PC-3 (cell line): Measurements from ENCODE around the gene SLC25A4. TPM values are rescaled to one million over a fixed set of nuclear protein-coding genes. Genes with fewer than 3 reads are reported as not detected.
"Not testable (repeated sequence)": the region's sequence is repeated elsewhere in the genome, so short reads cannot be mapped to it uniquely, and the experiment has no call there.

Experiments used
- ATAC-seq: fragments of 200-7000 bp; cut with Tn5 transposase; 2 replicates; pipeline ENCODE4 v1.9.1; 2020; ENCODE audit warnings: mild to moderate bottlenecking, moderate library complexity
- BruUV-seq: library from RNA; stranded (reverse); fragments of 400-500 nt; replicated peaks from 2 replicates; lab custom pipeline; 2021; lab: Mats Ljungman, UMichigan
- CTCF ChIA-PET: fragments of 300-600 bp; sonication (Branson Sonifier 250); formaldehyde crosslinking; loops from one replicate; lab custom pipeline; 2022; ENCODE audit warnings: antibody characterized with exemption; lab: Charles Lee
- POLR2A ChIA-PET: fragments of 300-600 bp; sonication (Branson Sonifier 250); formaldehyde crosslinking; loops from one replicate; lab custom pipeline; 2022; ENCODE audit warnings: antibody characterized with exemption; ENCODE audit not compliant: unreplicated experiment; lab: Charles Lee
- DNase-seq: peaks from one replicate; pipeline ENCODE4 v3.0.0-alpha.2; 2015
- H2AFZ ChIP-seq: fragments of 300-600 bp; sonication (generic); 2 replicates; pipeline ENCODE4 v1.6.0; 2016; ENCODE audit warnings: antibody characterized with exemption, low read length
- H3F3A ChIP-seq: fragments of 300-600 bp; sonication (generic); one replicate; pipeline ENCODE4 v1.6.0; 2017; ENCODE audit warnings: antibody characterized with exemption, low read length, control low read depth, mild to moderate bottlenecking; ENCODE audit not compliant: unreplicated experiment
- H3K27ac ChIP-seq: fragments of 300-600 bp; sonication (generic); 2 replicates; pipeline ENCODE4 v1.5.1; 2016; ENCODE audit warnings: mild to moderate bottlenecking, low read length
- H3K27me3 ChIP-seq: fragments of 300-600 bp; sonication (generic); 2 replicates; pipeline ENCODE4 v1.6.1; 2016; ENCODE audit warnings: low read length, mixed read lengths
- H3K36me3 ChIP-seq: fragments of 300-600 bp; sonication (generic); 2 replicates; pipeline ENCODE4 v1.6.1; 2016; ENCODE audit warnings: low read depth, mixed run types, low read length, mixed read lengths
- H3K4me1 ChIP-seq: fragments of 300-600 bp; sonication (generic); 2 replicates; pipeline ENCODE4 v1.5.1; 2016; ENCODE audit warnings: low read length; ENCODE audit not compliant: insufficient read depth
- H3K4me2 ChIP-seq: fragments of 300-600 bp; sonication (generic); 2 replicates; pipeline ENCODE4 v1.6.0; 2016; ENCODE audit warnings: low read length
- H3K4me3 ChIP-seq: fragments of 300-600 bp; sonication (generic); 2 replicates; pipeline ENCODE4 v1.5.1; 2016; ENCODE audit warnings: mild to moderate bottlenecking, low read length, mixed read lengths
- H3K79me2 ChIP-seq: fragments of 300-600 bp; sonication (generic); 2 replicates; pipeline ENCODE4 v1.6.1; 2017; ENCODE audit warnings: low read length, mixed read lengths
- H3K9ac ChIP-seq: fragments of 300-600 bp; sonication (generic); 2 replicates; pipeline ENCODE4 v1.6.0; 2016; ENCODE audit warnings: mild to moderate bottlenecking, low read length
- H3K9me2 ChIP-seq: fragments of 300-600 bp; sonication (generic); replicated peaks from 2 replicates; pipeline ENCODE4 v1.6.1; 2016; ENCODE audit warnings: mixed run types, low read length, mixed read lengths
- H3K9me3 ChIP-seq: fragments of 300-600 bp; sonication (generic); 2 replicates; pipeline ENCODE4 v1.6.1; 2016; ENCODE audit warnings: low read length, mixed read lengths
- H4K20me1 ChIP-seq: fragments of 300-600 bp; sonication (generic); 2 replicates; pipeline ENCODE4 v1.6.1; 2016; ENCODE audit warnings: low read length, mixed read lengths
- CTCF ChIP-seq: fragments of 300-600 bp; sonication (generic); conservative IDR thresholded peaks from 2 replicates; pipeline ENCODE4 v1.5.1; 2017; ENCODE audit warnings: antibody characterized with exemption, low read depth, mild to moderate bottlenecking, low read length
- EZH2 ChIP-seq: fragments of 300-600 bp; sonication (generic); IDR thresholded peaks from one replicate; pipeline ENCODE4 v1.6.1; 2017; ENCODE audit warnings: antibody characterized with exemption, mild to moderate bottlenecking, low read length; ENCODE audit not compliant: unreplicated experiment
- EZH2phosphoT487 ChIP-seq: fragments of 300-600 bp; sonication (generic); IDR thresholded peaks from 2 replicates; pipeline ENCODE4 v1.6.1; 2018; ENCODE audit warnings: mild to moderate bottlenecking, antibody characterized with exemption, low read length, borderline replicate concordance
- intact Hi-C: fragments of 100-400 bp; cut with micrococcal nuclease; formaldehyde crosslinking; loops from 2 replicates; pipeline ENCODE4 v1.9.0; 2023
- total RNA-seq: library from RNA; depleted of rRNA; stranded (reverse); fragments of >200 nt; gene quantifications from 2 replicates; pipeline ENCODE4 v1.2.3, GENCODE V29; 2014

SLC25A4 gene
- total RNA-seq, 1 experiment from 2014 or later = 23.2 TPM

GRCh38 chr4:185118876-185119275 lies 24.2 kb upstream of the SLC25A4 start:
- Histone ChIP-seq H3K27me3 (no peaks in the 10 kb centered on the region), H3F3A (no peaks in the 10 kb centered on the region), H3K9ac (no peak overlapping the region), H3K27ac (no peak overlapping the region), H3K9me2 (no peaks in the 10 kb centered on the region), H3K79me2 (no peaks in the 10 kb centered on the region), H3K4me3 (no peak overlapping the region), H3K4me2 (no peak overlapping the region), H4K20me1 (no peaks in the 10 kb centered on the region), H3K4me1 (no peaks in the 10 kb centered on the region), H2AFZ (no peak overlapping the region), H3K36me3 (no peaks in the 10 kb centered on the region), H3K9me3 (no peaks in the 10 kb centered on the region)
- TF ChIP-seq EZH2 = no peak
- TF ChIP-seq EZH2phosphoT487 = no peak
- no peak for TF ChIP-seq CTCF
- ATAC-seq (no peak), DNase-seq (no peak)
- intact Hi-C loops = no loop called here
- ChIA-PET CTCF (no interaction called here), POLR2A (interaction anchor here (0.6 kb wide), 1 partner anchor 187 kb away, joined by 3 read pairs; no protein-coding TSS in a partner anchor)
- BruUV-seq = no TSS peak

- H3F3A ChIP-seq, CTCF ChIA-PET, H2AFZ ChIP-seq, H3K4me3 ChIP-seq, H3K36me3 ChIP-seq, H3K9me3 ChIP-seq, H4K20me1 ChIP-seq, H3K4me1 ChIP-seq, H3K9me2 ChIP-seq, H3K9ac ChIP-seq, DNase-seq, BruUV-seq, H3K79me2 ChIP-seq, H3K27me3 ChIP-seq, H3K27ac ChIP-seq, ATAC-seq, POLR2A ChIA-PET, intact Hi-C loops, H3K4me2 ChIP-seq: not testable (repeated sequence)
These were observed 23.6 kb upstream of the SLC25A4 start for GRCh38 chr4:185119467-185119866.

GRCh38 chr4:185119927-185120630 lies 23.0 kb upstream of the SLC25A4 start:
- POLR2A ChIA-PET = interaction anchor here (0.6 kb wide), 1 partner anchor 314 kb away, joined by 4 read pairs; no protein-coding TSS in a partner anchor
- Histone ChIP-seq H3K4me2 (no peak overlapping the region), H3K9me3 (no peaks in the 10 kb centered on the region), H3K4me3 (no peak overlapping the region), H3K9me2 (no peaks in the 10 kb centered on the region), H2AFZ (no peak overlapping the region), H3K4me1 (no peaks in the 10 kb centered on the region), H3K27ac (no peak overlapping the region), H3F3A (no peaks in the 10 kb centered on the region), H4K20me1 (no peaks in the 10 kb centered on the region), H3K79me2 (no peaks in the 10 kb centered on the region), H3K9ac (no peak overlapping the region), H3K36me3 (no peaks in the 10 kb centered on the region), H3K27me3 (no peaks in the 10 kb centered on the region)
- TF ChIP-seq EZH2phosphoT487 (no peak), CTCF (no peak), EZH2 (no peak)
- no TSS peak for BruUV-seq
- no peak for ATAC-seq
- no peak for DNase-seq
- CTCF ChIA-PET = no interaction called here
- intact Hi-C loops = no loop called here
